HepG2 (cell line): ENCODE measurements around the gene PIGC. TPM values are rescaled to one million over a fixed set of nuclear protein-coding genes. Genes with fewer than 3 reads are reported as not detected.

Experiments used
- AFF4 ChIP-seq: sonication (generic); formaldehyde crosslinking; IDR thresholded peaks from 2 replicates; pipeline ENCODE4 v1.4.0; 2020; ENCODE audit warnings: missing genetic modification reagents
- CBX5 ChIP-seq: sonication (generic); formaldehyde crosslinking; IDR thresholded peaks from 2 replicates; pipeline ENCODE4 v1.4.0; 2020; ENCODE audit warnings: missing genetic modification reagents, borderline replicate concordance
- DMTF1 ChIP-seq: sonication (generic); formaldehyde crosslinking; IDR thresholded peaks from 2 replicates; pipeline ENCODE4 v1.4.0; 2020; ENCODE audit warnings: mild to moderate bottlenecking, missing genetic modification reagents
- HES4 ChIP-seq: sonication (generic); formaldehyde crosslinking; IDR thresholded peaks from 2 replicates; pipeline ENCODE4 v1.9.0; 2021; ENCODE audit warnings: mild to moderate bottlenecking, missing genetic modification reagents, borderline replicate concordance
- HMG20B ChIP-seq: conservative IDR thresholded peaks from 2 replicates; pipeline ENCODE4 v1.6.1; 2016; ENCODE audit warnings: missing genetic modification reagents, missing compliant biosample characterization
- MBD4 ChIP-seq: IDR thresholded peaks from 2 replicates; pipeline ENCODE4 v1.6.1; 2012; ENCODE audit warnings: low read length, inconsistent platforms, borderline replicate concordance
- MXD4 ChIP-seq: IDR thresholded peaks from 2 replicates; pipeline ENCODE4 v1.6.1; 2016; ENCODE audit warnings: mild to moderate bottlenecking, missing biosample characterization, missing genetic modification reagents
- NR0B2 ChIP-seq: sonication (generic); formaldehyde crosslinking; IDR thresholded peaks from 2 replicates; pipeline ENCODE4 v1.4.0; 2020; ENCODE audit warnings: mild to moderate bottlenecking, missing genetic modification reagents
- SNAPC5 ChIP-seq: sonication (generic); formaldehyde crosslinking; IDR thresholded peaks from 2 replicates; pipeline ENCODE4 v1.8.1; 2023; ENCODE audit warnings: mild to moderate bottlenecking, missing genetic modification reagents, borderline replicate concordance
- SOX5 ChIP-seq: IDR thresholded peaks from 2 replicates; pipeline ENCODE4 v1.6.1; 2016; ENCODE audit warnings: borderline replicate concordance
- ZBTB44 ChIP-seq: sonication (generic); formaldehyde crosslinking; IDR thresholded peaks from 2 replicates; pipeline ENCODE4 v1.4.0; 2020; ENCODE audit warnings: missing genetic modification reagents
- ZHX1 ChIP-seq: sonication (generic); formaldehyde crosslinking; IDR thresholded peaks from 2 replicates; pipeline ENCODE4 v1.8.1; 2022; ENCODE audit warnings: low read depth, mild to moderate bottlenecking, missing genetic modification reagents
- ZNF503 ChIP-seq: sonication (generic); formaldehyde crosslinking; IDR thresholded peaks from 2 replicates; pipeline ENCODE4 v1.4.0; 2020; ENCODE audit warnings: missing genetic modification reagents
- ZNF766 ChIP-seq: sonication (generic); formaldehyde crosslinking; IDR thresholded peaks from 2 replicates; pipeline ENCODE4 v1.5.0; 2020; ENCODE audit warnings: missing genetic modification reagents, borderline replicate concordance
- polyA plus RNA-seq, 8 experiments: library from polyadenylated mRNA; depleted of rRNA in 3 of 8; stranded (reverse) in 7 of 8; unstranded in 1 of 8; fragments of >200 nt; fragmentation: Illumina TruSeq in 4 of 8; extraction: Trizol in 4 of 8; gene quantifications; 2 replicates each; pipeline versions ENCODE4 v1.2.1 to v1.2.3, GENCODE V29; 2011 to 2016; ENCODE audit warnings: low read depth in 4 of 8, missing spikeins in 1 of 8, mixed read lengths in 1 of 8; ENCODE audit not compliant: insufficient read depth in 1 of 8
- total RNA-seq, 5 experiments: library from RNA; depleted of rRNA; stranded (reverse); fragments of >200 nt; fragmentation: Illumina TruSeq; extraction: Trizol; gene quantifications; 2 replicates each; pipeline ENCODE4 v1.2.3, GENCODE V29; 2016; ENCODE audit warnings: low read depth in 1 of 5

The PIGC gene
- total and polyA plus RNA-seq, 2 of the 13 experiments (the other 11 are each of a cell fraction or from before 2014, with no cell fraction given): 26.7 to 29.5 TPM

GRCh38 chr1:172470149-172470548 lies 26.3 kb upstream of the PIGC start (continued):
- peak; percentile 38; the same call in 1 of the 2 replicates for TF ChIP-seq ZNF503 (CRISPR knock-in tag)
- TF ChIP-seq NR0B2 (CRISPR knock-in tag): no peak
- TF ChIP-seq AFF4 (CRISPR knock-in tag): no peak
- no peak for TF ChIP-seq DMTF1 (CRISPR knock-in tag)
- no peak for TF ChIP-seq CBX5 (CRISPR knock-in tag)
- TF ChIP-seq MBD4: no peak
- TF ChIP-seq SNAPC5 (CRISPR knock-in tag): no peak
- no peak for TF ChIP-seq ZHX1 (CRISPR knock-in tag)
- no peak for TF ChIP-seq HES4 (CRISPR knock-in tag)
- no peak for TF ChIP-seq ZNF766
- TF ChIP-seq HMG20B (CRISPR knock-in tag): peak; percentile 62; the same call in 1 of the 2 replicates
- TF ChIP-seq SOX5 (CRISPR knock-in tag): peak; percentile 85
- no peak for TF ChIP-seq MXD4 (CRISPR knock-in tag)
- no peak for TF ChIP-seq ZBTB44 (CRISPR knock-in tag)
